SH-SY5Y (cell line): ENCODE results near the gene NKTR.

Experiments
- GATA2 ChIP-seq: IDR thresholded peaks from 2 replicates; pipeline ENCODE4 v1.6.1; 2011; ENCODE audit warnings: mild to moderate bottlenecking, low read depth, low read length
- GATA3 ChIP-seq: IDR thresholded peaks from 2 replicates; pipeline ENCODE4 v1.6.1; 2011; ENCODE audit warnings: low read depth, mild to moderate bottlenecking, low read length, moderate library complexity

GRCh38 chr3:42578054-42578453, 22.4 kb upstream of the NKTR start:
- TF ChIP-seq GATA2 = no peak
- no peak for TF ChIP-seq GATA3
